SK-MEL-5 (cell line): ENCODE data around the gene LPA. TPM values are rescaled to one million over a fixed set of nuclear protein-coding genes. Genes with fewer than 3 reads are reported as not detected.
"Not testable (repeated sequence)": the region's sequence is repeated elsewhere in the genome, so short reads cannot be mapped to it uniquely, and the experiment has no call there.

Experiments
- DNase-seq: peaks from one replicate; pipeline ENCODE4 v3.0.0-alpha.2; 2016; ENCODE audit warnings: low read depth, low spot score
- in situ Hi-C: cut with HindIII; loops from 2 replicates; pipeline ENCODE4 v1.10.0; 2016; ENCODE audit warnings: low sequenced_read_pairs, high pct_unique_total_duplicates, low pct_unique_long_range_greater_than_20kb
- total RNA-seq: library from RNA; depleted of rRNA; stranded (reverse); fragments of >200 nt; shearing (Covaris generic); gene quantifications from 2 replicates; pipeline ENCODE4 v1.2.3, GENCODE V29; 2014

Gene LPA
- total RNA-seq, 1 experiment from 2014 or later: not detected

- no peak for DNase-seq
- in situ Hi-C loops: no loop called here
Measured at GRCh38 chr6:160678230-160678629, 14.2 kb upstream of the LPA start.

- in situ Hi-C loops, DNase-seq: not testable (repeated sequence)
Measured at GRCh38 chr6:160676418-160676817, 12.3 kb upstream of the LPA start.

- no peak for DNase-seq
- in situ Hi-C loops: no loop called here
Measured at GRCh38 chr6:160668589-160668988, 4.5 kb upstream of the LPA start.

GRCh38 chr6:160667639-160668481 lies 3.8 kb upstream of the LPA start:
- in situ Hi-C loops: no loop called here
- peak; percentile 50 for DNase-seq

- no peak for DNase-seq
- in situ Hi-C loops: no loop called here
Measured at GRCh38 chr6:160662842-160663241, 1.2 kb downstream of the LPA start.

- in situ Hi-C loops: no loop called here
- DNase-seq: no peak
Measured at GRCh38 chr6:160662429-160662828, 1.6 kb downstream of the LPA start.

- no peak for DNase-seq
- in situ Hi-C loops: no loop called here
Measured at GRCh38 chr6:160661216-160661615, 2.9 kb downstream of the LPA start.

GRCh38 chr6:160659562-160659961 lies 4.5 kb downstream of the LPA start:
- in situ Hi-C loops: no loop called here
- no peak for DNase-seq

GRCh38 chr6:160634706-160635105 lies 29.4 kb downstream of the LPA start:
- DNase-seq: no peak
- in situ Hi-C loops: no loop called here

- in situ Hi-C loops: no loop called here
Measured at GRCh38 chr6:160595838-160596832, 67.9 kb downstream of the LPA start.

GRCh38 chr6:160595297-160595696 lies 68.8 kb downstream of the LPA start:
- in situ Hi-C loops, DNase-seq: not testable (repeated sequence)

More at GRCh38 chr6:160595838-160596832, 67.9 kb downstream of the LPA start:
- DNase-seq: no peak

GRCh38 chr6:160586374-160586773 lies 77.7 kb downstream of the LPA start:
- in situ Hi-C loops: no loop called here
- no peak for DNase-seq

GRCh38 chr6:160583794-160584193 lies 80.3 kb downstream of the LPA start:
- in situ Hi-C loops: no loop called here
- DNase-seq: no peak

- in situ Hi-C loops: no loop called here
- no peak for DNase-seq
Measured at GRCh38 chr6:160581406-160581805, 82.7 kb downstream of the LPA start.

- in situ Hi-C loops: not testable (repeated sequence)
Measured at GRCh38 chr6:160578515-160578914, 85.6 kb downstream of the LPA start.

GRCh38 chr6:160573943-160574342 lies 90.1 kb downstream of the LPA start:
- in situ Hi-C loops: no loop called here
- DNase-seq: no peak

More at GRCh38 chr6:160578515-160578914, 85.6 kb downstream of the LPA start:
- not testable (repeated sequence) for DNase-seq

GRCh38 chr6:160571201-160571600 lies 92.9 kb downstream of the LPA start:
- in situ Hi-C loops, DNase-seq: not testable (repeated sequence)

GRCh38 chr6:160544802-160545201 lies 119.3 kb downstream of the LPA start:
- no peak for DNase-seq
- in situ Hi-C loops: no loop called here
